A549 (cell line): ENCODE data around the gene RNF220.

ENCODE experiments used
- EP300 ChIP-seq, 2 experiments: fragments of >200 bp; sonication (Bioruptor Twin); formaldehyde crosslinking; IDR thresholded peaks; 2 replicates in 1 of 2; 3 replicates in 1 of 2; pipeline ENCODE4 v1.6.1; 2016 to 2017
- FOSB ChIP-seq: fragments of 250-450 bp; sonication (Bioruptor Pico); IDR thresholded peaks from 2 replicates; pipeline ENCODE4 v1.5.0; 2020; ENCODE audit warnings: mild to moderate bottlenecking, moderate library complexity
- MAZ ChIP-seq: fragments of 150-350 bp; IDR thresholded peaks from 2 replicates; pipeline ENCODE4 v1.6.1; 2014; ENCODE audit warnings: antibody characterized with exemption, low read depth, low read length, borderline replicate concordance
- MYC ChIP-seq: IDR thresholded peaks from 2 replicates; pipeline ENCODE4 v1.6.1; 2012; ENCODE audit warnings: mild to moderate bottlenecking, inconsistent platforms, low read length, improper control_type of control experiment, borderline replicate concordance
- POLR2A ChIP-seq: IDR thresholded peaks from 2 replicates; pipeline ENCODE4 v1.6.1; 2012; ENCODE audit warnings: mild to moderate bottlenecking, low read length
- RAD21 ChIP-seq, 2 experiments: fragments of >200 bp in 1 of 2; sonication (Bioruptor Twin) in 1 of 2; formaldehyde crosslinking in 1 of 2; IDR thresholded peaks in 1 of 2; conservative IDR thresholded peaks in 1 of 2; 2 replicates in 1 of 2; 3 replicates in 1 of 2; pipeline ENCODE4 v1.6.1; 2012 to 2018; ENCODE audit warnings: inconsistent platforms in 1 of 2
- RFX5 ChIP-seq: fragments of 450-650 bp; IDR thresholded peaks from 2 replicates; pipeline ENCODE4 v1.7.1; 2014; ENCODE audit warnings: antibody characterized with exemption, mild to moderate bottlenecking, moderate library complexity
- RNF2 ChIP-seq: fragments of 200-600 bp; sonication (generic); IDR thresholded peaks from 2 replicates; pipeline ENCODE4 v1.6.1; 2016; ENCODE audit warnings: low read depth, mild to moderate bottlenecking, antibody characterized with exemption, moderate library complexity, borderline replicate concordance
- SREBF2 ChIP-seq: fragments of 450-650 bp; IDR thresholded peaks from 2 replicates; pipeline ENCODE4 v1.6.1; 2014; ENCODE audit warnings: mild to moderate bottlenecking, moderate library complexity
- ZFP36 ChIP-seq: fragments of 450-650 bp; IDR thresholded peaks from 2 replicates; pipeline ENCODE4 v1.6.1; 2014; ENCODE audit warnings: borderline replicate concordance; ENCODE audit not compliant: partially characterized antibody
- TF ChIP-seq, protein P1 (sequence below): fragments of >200 bp; sonication (Bioruptor Twin); formaldehyde crosslinking; IDR thresholded peaks from 3 replicates; pipeline ENCODE4 v1.5.1; 2016

DNA sequence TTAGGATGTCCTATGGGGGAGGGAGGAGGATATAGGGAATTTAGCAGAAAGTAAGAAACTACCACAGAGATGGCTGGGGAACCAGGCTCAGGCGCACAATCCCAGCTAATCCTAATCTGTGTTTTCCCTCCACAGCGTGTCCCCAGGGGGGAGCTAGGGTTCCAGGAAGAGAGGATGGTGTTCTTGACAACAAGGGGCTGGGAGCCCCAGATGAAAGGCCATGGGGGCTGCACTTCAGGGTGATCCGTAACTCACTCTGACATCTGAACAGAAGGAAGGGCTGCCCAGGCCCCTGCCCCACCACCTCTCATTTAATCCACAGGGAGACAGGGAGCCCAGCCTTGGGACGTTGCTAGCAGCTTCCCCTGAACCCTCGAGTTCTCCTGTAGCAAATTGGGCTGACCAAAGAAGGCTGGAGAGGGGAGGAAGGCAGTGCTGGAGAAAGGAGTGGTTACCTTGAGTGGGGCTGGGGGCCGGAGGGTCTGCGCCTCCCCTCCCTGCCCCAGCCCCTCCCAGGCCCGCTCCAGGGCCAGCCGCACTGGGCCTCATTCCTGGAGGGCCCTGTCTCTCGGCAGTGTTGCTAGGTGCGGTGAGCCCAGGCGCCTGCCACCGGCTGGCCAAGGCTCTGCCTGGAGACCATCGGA lies 137.5 kb downstream of the RNF220 start:
- TF ChIP-seq EP300 (IDR thresholded peaks at IDR 0.05) = no peak
- no peak for TF ChIP-seq POLR2A
- no peak for TF ChIP-seq ZFP36
- TF ChIP-seq RFX5 = no peak
- TF ChIP-seq, protein P1, sequence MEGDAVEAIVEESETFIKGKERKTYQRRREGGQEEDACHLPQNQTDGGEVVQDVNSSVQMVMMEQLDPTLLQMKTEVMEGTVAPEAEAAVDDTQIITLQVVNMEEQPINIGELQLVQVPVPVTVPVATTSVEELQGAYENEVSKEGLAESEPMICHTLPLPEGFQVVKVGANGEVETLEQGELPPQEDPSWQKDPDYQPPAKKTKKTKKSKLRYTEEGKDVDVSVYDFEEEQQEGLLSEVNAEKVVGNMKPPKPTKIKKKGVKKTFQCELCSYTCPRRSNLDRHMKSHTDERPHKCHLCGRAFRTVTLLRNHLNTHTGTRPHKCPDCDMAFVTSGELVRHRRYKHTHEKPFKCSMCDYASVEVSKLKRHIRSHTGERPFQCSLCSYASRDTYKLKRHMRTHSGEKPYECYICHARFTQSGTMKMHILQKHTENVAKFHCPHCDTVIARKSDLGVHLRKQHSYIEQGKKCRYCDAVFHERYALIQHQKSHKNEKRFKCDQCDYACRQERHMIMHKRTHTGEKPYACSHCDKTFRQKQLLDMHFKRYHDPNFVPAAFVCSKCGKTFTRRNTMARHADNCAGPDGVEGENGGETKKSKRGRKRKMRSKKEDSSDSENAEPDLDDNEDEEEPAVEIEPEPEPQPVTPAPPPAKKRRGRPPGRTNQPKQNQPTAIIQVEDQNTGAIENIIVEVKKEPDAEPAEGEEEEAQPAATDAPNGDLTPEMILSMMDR = no peak
- no peak for TF ChIP-seq RAD21 (conservative IDR thresholded peaks at IDR 0.05 in 1 of 2, IDR thresholded peaks at IDR 0.05 in 1 of 2)
- no peak for TF ChIP-seq SREBF2
- TF ChIP-seq MYC = no peak
- no peak for TF ChIP-seq MAZ
- no peak for TF ChIP-seq FOSB (CRISPR knock-in tag)
- TF ChIP-seq RNF2 = no peak
